GM18867 (cell line): ENCODE results near the gene ADAM12.

Experiments
- ATAC-seq: cut with Tn5 transposase; IDR thresholded peaks from one replicate; pipeline ENCODE4 v1.9.1; 2021; ENCODE audit warnings: mild to moderate bottlenecking, moderate library complexity; ENCODE audit not compliant: unreplicated experiment

ADAM12 gene

DNA sequence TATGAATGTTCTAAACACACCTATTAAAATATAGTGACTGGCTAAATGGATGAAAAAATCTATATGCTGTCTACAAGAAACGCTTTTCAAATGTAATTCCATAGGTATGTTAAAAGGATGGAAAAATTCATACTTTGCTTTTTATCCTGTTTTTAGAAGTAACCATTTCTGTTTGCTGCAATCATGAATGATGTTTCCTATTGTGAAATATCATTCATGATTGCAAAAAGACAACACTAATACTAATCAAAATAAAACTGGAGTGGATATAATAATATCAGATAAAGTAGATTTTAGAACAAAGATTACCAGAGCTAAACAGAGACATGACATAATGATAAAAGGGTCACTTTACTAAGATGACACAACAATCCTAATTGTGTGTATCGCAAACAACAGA lies 353.7 kb downstream of the ADAM12 start:
- no peak for ATAC-seq

DNA sequence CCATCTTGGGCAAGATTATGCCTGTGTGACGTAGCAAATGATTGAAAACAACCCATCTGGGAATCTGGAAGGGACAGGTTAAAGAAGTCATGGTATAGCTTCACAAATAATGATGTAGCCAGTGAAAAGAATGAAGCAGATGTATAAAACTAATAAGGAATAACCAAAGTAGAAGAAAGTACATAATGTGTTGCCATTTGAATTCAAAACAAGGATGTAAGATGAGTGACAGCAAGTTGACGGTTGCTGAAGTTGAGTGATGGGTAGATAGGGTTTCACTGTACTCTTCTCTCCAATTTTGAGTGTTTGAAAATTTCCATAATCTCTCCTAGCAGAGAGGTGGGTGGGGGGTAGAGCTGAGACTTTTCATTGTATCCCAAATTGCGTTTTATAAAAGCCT lies 358.3 kb downstream of the ADAM12 start:
- no peak for ATAC-seq

DNA sequence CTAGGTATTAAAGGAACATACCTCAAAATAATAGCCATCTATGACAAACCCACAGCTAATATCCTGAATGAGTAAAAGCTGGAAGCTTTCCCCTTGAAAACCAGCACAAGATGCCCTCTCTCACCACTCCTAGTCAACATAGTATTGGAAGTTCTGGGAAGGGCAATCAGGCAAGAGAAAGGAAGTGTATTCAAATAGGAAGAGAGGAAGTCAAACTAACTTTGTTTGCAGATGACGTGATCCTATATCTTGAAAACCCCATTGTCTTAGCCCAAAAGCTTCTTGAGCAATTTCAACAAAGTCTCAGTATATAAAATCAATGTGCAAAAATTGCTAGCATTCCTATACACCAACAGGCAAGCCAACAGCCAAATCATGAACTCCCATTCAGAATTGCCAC lies 360.6 kb downstream of the ADAM12 start:
- no peak for ATAC-seq

DNA sequence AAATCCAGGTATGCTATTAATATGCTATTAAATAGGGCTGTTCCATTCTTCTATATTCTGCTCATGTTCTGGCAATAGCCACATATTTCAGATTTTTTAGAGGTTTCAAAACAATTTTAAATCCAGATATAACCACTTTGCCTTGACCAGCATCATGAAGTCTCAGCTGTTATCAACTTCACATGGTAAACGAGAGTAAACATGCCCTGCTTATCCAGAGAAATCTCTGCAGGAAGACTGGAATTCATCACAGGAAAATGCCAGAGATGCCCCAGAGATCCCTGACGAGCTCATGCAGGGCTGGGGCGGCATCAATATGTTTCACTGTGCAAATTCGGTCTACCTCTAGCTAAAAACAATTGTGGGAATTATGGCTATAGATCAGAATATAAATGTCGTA lies 365.4 kb downstream of the ADAM12 start:
- ATAC-seq = no peak

DNA sequence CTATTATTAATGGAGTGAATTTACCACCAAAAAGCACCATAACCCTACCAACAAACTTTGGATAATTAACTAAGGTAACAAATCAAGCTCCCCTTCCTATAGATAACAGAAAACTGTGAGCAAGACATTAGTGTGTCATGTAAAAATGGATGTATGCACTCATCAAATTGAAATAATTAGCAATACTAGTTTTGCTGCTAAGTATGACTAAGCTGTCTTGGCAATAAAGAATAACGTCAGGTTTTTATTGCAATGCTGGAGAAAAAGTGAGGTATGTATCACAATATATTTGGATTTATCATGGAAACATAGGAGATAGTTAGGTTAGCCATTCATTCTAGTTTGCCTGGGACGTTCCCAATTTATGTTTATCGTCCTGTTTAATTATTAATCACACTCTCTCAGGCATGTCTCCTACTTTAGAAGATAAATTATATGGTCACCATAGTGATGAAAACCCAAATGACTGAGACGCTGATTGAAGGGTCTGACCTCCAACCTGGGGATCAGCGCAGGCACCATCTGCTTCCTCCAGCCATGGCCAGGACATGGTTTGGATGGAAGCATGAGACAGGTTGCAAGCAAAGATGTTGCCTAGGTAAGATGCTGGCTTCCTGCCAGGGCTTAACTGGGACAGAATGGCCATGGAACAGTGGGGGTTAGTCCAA lies 366.3 kb downstream of the ADAM12 start:
- no peak for ATAC-seq

DNA sequence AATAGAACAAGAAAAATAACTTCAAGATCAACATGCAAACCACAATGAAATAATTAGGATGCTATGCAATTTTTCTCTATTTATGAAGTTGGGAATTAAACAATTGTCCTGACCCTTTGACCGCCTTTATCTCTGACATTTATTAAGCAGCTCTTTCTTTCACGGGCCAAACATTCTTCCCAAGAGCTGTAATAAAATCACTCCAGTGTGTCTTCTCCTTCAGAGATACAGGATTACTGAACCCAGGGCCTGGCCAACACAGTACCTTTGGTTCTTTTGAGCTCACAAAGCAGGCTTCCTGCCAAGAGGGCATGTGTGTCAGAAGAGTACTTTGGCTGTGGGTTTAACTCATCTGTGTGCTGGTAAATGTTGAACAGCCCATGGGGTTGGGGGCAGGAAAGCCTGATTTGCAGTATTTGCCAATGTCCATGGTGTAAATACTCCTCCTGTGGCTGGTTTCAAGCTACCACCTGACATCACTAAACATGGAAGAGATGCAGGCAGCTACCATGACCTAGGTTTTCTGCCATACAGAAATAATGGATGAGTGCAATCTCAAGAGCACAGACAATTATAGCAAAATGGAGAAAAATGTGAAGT lies 370.2 kb downstream of the ADAM12 start:
- ATAC-seq = no peak

DNA sequence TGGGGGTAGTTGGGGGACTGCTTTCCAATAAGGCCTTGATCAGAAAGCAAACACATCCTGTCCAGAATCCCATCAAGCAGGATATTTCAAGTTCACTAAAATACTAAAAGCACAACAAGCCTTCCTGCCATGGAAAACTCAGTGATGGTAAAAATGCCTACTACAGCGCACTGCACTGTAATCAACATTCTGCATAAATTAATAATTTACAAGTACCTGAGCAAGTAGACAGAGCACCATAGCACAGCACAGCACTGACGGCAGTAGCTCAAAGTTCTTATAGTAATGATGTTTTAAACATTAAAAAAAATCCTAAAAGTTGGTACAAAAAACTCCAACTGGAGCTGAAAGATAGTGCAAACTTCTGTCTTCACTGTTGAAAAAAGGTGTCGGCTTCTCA lies 371.4 kb downstream of the ADAM12 start:
- ATAC-seq = no peak

DNA sequence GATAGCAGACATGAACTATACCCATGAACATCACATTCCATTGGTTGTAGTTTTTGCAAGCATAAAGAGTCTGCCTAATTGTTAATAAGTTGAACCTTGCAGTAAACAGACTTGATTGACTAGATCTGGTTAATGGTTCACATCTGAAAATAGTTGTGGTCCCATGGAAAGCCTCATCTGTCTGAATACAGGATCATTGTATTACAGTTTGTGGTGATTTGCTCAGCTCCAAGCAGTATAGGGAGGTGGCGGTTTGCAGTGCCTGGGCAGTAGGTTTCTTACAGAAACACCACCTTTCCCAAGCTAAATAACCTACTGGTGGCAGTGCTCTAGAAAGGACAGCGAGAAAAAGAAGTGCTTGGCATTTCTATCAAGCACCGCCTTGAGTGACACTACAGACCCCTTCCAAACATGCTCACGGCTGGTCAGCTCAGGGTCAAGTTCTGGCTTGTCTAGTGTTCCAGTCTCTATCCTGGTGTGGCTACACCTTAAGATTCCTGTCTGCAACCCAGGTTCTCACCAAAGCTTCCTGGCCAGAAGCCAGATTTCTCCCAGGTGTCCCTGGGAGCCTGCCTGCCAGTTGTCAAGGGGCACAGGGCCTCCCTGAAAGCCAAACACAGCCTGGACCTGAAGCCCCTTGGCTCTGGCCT lies 372.0 kb downstream of the ADAM12 start:
- no peak for ATAC-seq

DNA sequence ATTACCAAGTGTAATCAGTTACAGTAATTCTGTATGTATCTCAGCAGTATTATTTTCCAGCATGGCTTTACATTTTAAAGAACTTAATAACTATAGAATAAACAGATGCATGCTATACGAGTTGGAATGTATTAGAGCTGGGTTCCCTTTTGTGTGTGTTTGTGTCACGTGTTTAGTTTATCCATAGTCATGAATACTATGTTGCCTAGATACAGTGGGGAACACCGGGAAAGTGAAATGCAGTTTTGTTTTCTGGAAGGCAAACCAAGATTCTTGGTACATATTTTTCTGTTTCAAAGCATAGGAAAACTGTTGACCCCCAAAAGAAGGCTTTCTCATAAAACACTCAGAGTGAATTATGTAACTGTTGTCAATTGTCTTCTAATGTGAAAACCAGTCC lies 372.9 kb downstream of the ADAM12 start:
- no peak for ATAC-seq

DNA sequence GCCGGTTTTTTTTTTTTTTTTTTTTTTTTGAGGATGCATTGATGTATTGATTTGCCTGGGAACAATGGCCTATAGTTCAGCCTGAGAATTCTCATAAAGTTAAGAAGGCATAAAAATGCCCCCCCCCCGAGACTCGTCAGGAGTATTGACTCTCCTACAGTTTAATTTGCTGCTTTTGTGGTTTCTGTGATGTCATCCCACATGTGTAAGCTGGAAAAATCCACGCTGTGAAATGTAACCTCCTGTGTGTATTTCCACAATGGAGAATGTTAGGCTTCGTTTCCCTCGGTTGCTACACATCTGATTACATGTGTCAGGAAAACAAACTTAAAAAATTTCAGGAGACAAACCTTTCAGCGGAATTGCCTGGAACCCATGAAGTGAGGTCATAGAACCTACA lies 374.0 kb downstream of the ADAM12 start:
- no peak for ATAC-seq

DNA sequence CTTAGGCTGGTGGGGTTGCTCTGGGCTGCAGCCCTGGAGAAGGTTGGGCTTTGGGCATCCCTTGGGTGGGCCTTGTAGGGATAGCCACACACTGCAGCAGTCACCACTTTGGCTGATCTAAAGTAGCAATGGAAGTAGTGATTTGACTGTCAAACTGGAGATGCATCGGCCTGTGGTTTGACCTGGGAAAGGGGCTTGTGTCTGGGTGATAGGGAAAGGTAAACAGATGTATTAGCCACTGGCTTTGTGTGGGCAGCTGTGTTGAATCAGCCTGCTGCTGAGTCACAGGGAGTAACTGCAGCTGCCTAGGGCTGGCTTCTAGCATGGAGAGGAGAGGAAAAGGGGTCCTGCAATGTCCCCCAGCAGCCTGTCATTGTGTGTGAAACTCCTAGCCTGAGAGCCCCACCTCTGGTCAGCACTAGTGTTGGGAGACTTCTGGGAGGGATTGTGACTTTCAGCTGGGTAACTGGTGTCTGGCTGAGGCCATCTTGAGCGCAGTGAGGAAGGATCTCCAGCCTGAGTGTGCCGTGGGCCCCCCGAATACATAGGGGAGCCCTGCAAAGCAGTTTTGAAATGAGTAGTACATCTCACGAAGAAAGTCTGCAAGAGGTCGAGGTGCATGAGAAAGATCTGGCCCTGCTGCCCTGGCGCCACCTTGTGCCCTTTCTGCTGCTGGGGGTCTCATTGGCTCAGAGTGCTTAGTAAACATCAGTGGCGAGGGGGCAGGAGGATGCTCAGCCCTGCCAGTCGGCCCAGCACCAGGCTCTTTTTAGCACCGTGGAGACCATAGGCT lies 374.6 kb downstream of the ADAM12 start:
- ATAC-seq = peak; percentile 41

DNA sequence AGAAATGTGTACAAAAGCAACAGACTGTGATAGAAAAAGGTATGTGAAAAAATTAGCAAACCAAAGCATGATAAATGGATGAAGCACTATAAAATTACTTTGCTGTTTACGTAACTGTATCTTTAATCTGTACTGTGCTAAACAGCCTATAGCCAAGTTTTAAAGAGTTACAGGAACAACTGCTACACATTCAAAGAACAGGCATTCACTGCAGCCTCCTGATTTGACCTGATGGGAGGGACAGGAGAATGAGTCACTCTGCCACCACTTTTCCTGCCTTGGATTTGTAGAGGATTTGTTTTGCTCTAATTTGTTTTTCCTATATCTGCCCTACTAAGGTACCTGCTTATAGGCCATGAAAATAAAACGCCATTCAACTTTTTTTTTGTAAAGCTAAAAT lies 375.8 kb downstream of the ADAM12 start:
- no peak for ATAC-seq

DNA sequence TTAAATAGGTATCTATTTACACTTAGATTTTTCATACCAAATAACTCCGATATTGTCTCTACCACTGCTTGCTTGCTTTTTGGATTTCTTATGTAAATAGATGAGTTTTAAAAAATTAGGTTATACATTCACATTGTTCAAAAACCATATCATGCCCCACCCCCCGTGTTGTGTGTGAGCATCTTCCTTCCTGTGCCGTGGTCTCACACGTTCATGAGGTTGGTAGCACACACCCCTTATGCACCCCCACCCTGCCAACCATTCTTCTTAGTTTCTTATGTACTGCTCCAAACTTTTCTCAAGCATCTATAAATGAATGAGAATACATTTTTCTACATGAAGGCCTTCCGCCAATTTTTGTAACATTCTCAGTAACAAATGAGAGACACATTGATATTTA lies 376.3 kb downstream of the ADAM12 start:
- ATAC-seq = no peak

DNA sequence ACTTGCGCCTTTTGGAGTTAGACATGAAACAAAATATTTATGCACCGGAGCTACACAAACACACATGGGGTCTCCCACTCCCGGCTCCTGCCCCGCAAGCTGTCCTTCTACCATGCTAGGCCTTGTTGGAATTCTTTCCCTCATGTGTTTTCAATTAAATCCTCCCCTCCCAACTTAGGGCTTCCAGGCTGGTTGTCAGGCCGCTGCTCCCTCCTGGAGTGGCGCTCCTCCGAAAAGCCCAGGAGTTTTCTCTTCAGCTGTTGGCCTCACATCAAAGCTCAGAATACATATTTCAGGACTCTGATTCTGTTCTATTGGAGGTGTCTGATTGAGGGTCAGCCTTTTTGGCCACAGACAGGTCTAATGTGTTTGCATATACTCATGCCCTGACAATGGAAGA lies 378.6 kb downstream of the ADAM12 start:
- no peak for ATAC-seq

DNA sequence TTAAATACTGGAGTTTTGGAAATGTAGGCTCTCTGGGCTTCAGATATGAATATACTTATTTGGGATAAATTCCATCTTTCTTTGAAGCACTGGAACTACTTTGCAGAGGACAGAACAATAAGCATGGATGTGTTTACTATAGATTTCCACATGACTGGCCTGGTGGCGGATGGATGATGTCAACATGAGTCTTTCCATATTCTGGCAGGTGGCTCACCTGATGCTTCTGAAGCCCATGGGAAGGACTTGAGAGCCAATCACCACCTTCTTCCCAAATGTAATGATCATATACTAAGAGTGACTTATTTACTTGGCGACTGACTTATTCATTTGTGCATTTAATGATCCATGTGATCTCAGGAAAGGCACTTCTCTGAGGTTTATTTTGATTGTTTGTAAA lies 381.4 kb downstream of the ADAM12 start:
- ATAC-seq = no peak

DNA sequence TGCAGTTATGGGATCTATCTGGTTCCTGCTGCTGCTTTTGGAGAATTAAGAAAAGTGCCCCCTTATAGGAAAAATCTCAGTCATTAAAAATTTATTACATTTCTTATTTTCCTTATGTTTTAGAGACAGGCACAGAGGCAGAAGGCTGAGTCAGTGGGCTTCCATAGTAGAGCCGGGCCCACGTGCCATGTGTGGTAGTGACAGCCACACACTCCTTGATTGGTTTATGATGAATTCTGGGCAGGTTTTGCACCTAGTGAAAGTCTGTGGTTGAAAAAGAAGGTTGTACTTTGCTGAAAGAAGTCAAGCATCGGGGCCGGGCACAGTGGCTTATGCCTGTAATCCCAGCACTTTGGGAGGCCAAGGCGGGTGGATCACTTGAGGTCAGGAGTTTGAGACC lies 382.0 kb downstream of the ADAM12 start:
- ATAC-seq = no peak

DNA sequence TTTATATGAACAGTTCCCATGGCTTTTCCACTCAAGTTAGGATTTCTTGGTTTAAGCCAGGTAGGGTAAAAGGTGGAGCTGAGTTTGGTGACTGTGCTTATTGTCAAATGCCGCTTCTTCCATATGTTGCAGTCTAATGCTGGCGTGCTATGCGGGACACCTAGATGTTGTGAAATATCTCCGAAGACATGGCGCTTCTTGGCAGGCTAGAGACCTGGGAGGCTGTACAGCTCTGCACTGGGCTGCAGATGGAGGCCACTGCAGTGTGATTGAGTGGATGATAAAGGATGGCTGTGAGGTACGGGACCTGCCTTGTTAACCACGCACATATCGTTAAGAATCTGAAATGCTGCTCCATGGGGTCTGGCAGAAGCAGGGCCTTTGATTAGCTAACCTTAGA lies 383.5 kb downstream of the ADAM12 start:
- no peak for ATAC-seq

DNA sequence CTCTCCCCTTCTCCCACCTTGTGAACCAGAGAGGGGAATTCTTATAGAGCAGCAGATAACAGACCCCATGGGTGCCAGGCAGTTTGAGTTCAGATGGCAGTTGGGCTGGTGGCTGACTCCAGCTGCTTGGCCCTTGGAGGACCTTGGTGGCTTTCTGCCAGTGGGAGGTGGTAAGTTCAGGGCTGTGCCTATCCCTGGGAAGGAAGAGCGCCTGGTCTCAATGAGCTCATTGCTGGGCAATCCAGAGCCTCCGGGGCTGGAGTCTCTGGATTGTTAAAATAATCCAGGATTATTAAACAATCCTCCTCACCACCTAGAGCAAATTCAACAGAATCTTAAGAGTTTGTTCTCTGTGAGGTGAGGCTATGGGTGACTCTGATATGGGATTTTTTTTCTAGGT lies 386.7 kb downstream of the ADAM12 start:
- ATAC-seq = no peak

DNA sequence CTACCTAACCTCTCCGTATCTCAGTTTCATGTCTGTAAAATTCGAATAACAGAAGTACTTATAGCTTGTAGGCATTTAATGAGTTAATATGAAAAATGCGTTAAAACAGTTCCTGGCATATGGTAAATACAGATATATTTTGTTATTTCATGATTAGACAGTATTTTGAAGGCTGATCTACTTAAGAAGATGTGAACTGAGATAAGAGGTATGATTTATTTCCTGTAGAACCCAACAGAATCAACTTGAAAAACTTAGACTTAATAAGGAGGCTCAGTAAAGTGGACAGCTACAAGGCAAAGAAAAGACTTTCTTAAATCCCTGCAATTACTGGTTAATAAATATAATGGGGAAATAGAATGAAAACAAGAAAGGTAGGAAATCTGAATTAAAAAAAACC lies 388.6 kb downstream of the ADAM12 start:
- ATAC-seq = no peak

DNA sequence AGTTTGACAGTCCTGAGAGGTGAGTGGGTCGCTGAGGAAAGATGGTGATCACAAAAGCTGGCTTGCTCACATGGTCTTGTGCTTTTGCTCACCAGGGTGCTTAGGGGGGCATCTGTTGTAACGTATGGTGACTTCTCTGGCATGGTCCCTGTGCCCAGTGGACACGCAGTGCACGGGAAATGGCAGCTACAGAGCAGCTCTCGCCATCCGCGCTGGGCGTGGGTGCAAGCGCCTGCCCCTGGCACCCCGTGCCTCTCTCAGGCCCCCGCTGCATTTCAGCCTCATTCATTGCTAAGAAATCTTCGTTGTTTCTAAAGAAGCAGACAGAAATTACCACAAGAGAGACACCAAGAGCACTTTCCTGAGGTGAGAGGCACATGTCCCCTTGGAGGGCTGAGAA lies 390.7 kb downstream of the ADAM12 start:
- no peak for ATAC-seq

DNA sequence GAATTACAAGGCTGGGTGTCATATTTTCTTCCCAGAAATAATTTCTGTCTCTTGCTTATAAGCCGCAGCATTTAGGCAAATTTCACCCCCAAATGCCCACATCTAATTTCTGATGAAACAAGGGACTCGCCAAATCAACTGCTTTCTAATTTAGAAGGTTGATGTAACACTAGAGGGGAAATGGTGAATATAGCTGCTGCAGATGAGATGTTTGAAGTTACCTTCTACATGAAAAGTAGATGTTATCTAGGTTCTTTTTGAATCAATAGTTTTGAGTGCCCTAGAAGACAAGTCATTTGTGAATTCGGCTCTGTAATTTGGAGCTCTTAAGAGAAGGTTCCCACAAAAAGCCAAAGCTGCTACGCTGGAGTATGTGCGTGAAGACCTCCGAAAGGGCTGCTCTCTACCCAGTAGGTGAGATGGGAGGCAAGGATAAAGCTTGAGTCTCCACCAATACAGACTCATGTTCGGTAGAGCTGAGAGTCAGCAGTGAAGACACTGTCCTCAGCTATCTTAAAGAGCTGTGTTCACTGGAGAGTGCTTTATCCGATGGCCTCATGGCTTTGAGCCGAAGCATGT lies 392.5 kb downstream of the ADAM12 start:
- ATAC-seq = no peak
